Naive thymus-derived CD4-positive, alpha-beta T cell (primary cell): ENCODE measurements around the gene SYT17. TPM values are rescaled to one million over a fixed set of nuclear protein-coding genes. Genes with fewer than 3 reads are reported as not detected.

Source experiments
- ATAC-seq: fragments of 150-1000 bp; cut with Tn5 transposase; 2 replicates; pipeline ENCODE4 v1.10.0; 2021; ENCODE audit warnings: mild to moderate bottlenecking, moderate library complexity
- CTCF ChIA-PET: fragments of 350-600 bp; sonication (Branson Sonifier 250); formaldehyde crosslinking; loops from one replicate; lab custom pipeline; 2021; ENCODE audit warnings: antibody characterized with exemption; lab: Charles Lee
- POLR2A ChIA-PET: fragments of 350-600 bp; sonication (Branson Sonifier 250); formaldehyde crosslinking; loops from one replicate; lab custom pipeline; 2021; ENCODE audit warnings: antibody characterized with exemption, inconsistent platforms; lab: Charles Lee
- DNase-seq, 9 donors: peaks; one replicate each; pipeline versions ENCODE4 v3.0.0 to v3.0.0-alpha.2; 2020 to 2022; ENCODE audit warnings: mixed read lengths in 1 of 9
- H3K27ac ChIP-seq: one replicate; pipeline ENCODE4 v1.7.0; 2013; ENCODE audit warnings: mild to moderate bottlenecking, low read depth, low read length, moderate library complexity
- H3K27me3 ChIP-seq, 2 donors: one replicate each; pipeline ENCODE4 v1.7.0; 2013; ENCODE audit warnings: low read length in 2 of 2, mild to moderate bottlenecking in 2 of 2, moderate library complexity in 2 of 2; ENCODE audit not compliant: control insufficient read depth in 2 of 2, insufficient read depth in 2 of 2
- H3K36me3 ChIP-seq, 3 experiments: 1 replicate in 2 of 3; 2 replicates in 1 of 3; pipeline ENCODE4 v1.7.0; 2013; ENCODE audit warnings: low read length in 3 of 3, mild to moderate bottlenecking in 3 of 3, moderate library complexity in 1 of 3; ENCODE audit not compliant: insufficient read depth in 3 of 3, control insufficient read depth in 2 of 3
- H3K4me1 ChIP-seq, 2 donors: one replicate each; pipeline ENCODE4 v1.7.0; 2013; ENCODE audit warnings: low read length in 2 of 2, mild to moderate bottlenecking in 2 of 2, moderate library complexity in 1 of 2; ENCODE audit not compliant: control insufficient read depth in 2 of 2, insufficient read depth in 2 of 2
- H3K4me3 ChIP-seq: 2 replicates; pipeline ENCODE4 v1.7.0; 2013; ENCODE audit warnings: mild to moderate bottlenecking, low read length
- H3K9me3 ChIP-seq, 3 experiments: 1 replicate in 2 of 3; 2 replicates in 1 of 3; pipeline ENCODE4 v1.7.0; 2013; ENCODE audit warnings: low read length in 3 of 3; ENCODE audit not compliant: control insufficient read depth in 2 of 3
- H3K27ac Mint-ChIP-seq, 9 donors: one replicate each; pipeline ENCODE4 v1.8.0; 2020 to 2022; ENCODE audit warnings: mixed read lengths in 9 of 9, mild to moderate bottlenecking in 8 of 9, moderate library complexity in 5 of 9, inconsistent platforms in 2 of 9
- H3K27me3 Mint-ChIP-seq, 5 donors: one replicate each; pipeline ENCODE4 v1.8.0; 2021 to 2022; ENCODE audit warnings: mixed read lengths in 5 of 5, mild to moderate bottlenecking in 1 of 5
- H3K36me3 Mint-ChIP-seq, 5 donors: one replicate each; pipeline ENCODE4 v1.8.0; 2020 to 2022; ENCODE audit warnings: mixed read lengths in 5 of 5, mild to moderate bottlenecking in 3 of 5, inconsistent platforms in 1 of 5
- H3K4me1 Mint-ChIP-seq, 7 donors: one replicate each; pipeline ENCODE4 v1.8.0; 2020 to 2022; ENCODE audit warnings: mixed read lengths in 7 of 7, mild to moderate bottlenecking in 3 of 7, inconsistent platforms in 1 of 7
- H3K4me3 Mint-ChIP-seq, 10 donors: one replicate each; pipeline ENCODE4 v1.8.0; 2020 to 2022; ENCODE audit warnings: mild to moderate bottlenecking in 10 of 10, mixed read lengths in 10 of 10, moderate library complexity in 6 of 10, inconsistent platforms in 2 of 10
- H3K9me3 Mint-ChIP-seq, 11 donors: one replicate each; pipeline ENCODE4 v1.8.0; 2020 to 2022; ENCODE audit warnings: mixed read lengths in 11 of 11, mild to moderate bottlenecking in 4 of 11, inconsistent platforms in 1 of 11, moderate library complexity in 1 of 11
- intact Hi-C, 2 donors: fragments of 100-400 bp; cut with micrococcal nuclease; formaldehyde crosslinking; loops; one replicate each; pipeline ENCODE4 v1.15.1; 2023
- polyA plus RNA-seq, 2 donors: library from polyadenylated mRNA; unstranded; fragments of 300-500 nt; fragmentation: Illumina TruSeq; gene quantifications; one replicate each; pipeline ENCODE4 v1.2.3, GENCODE V29; 2021
- total RNA-seq, 6 experiments: library from RNA in 5 of 6; stranded (reverse) in 5 of 6; gene quantifications; 1 replicate in 5 of 6; 2 replicates in 1 of 6; pipeline ENCODE4 v1.2.3 and lab custom pipeline; 2021 to 2026

Gene SYT17
- total and polyA plus RNA-seq, 7 experiments from 2014 or later, result 0.08 to 3.6 (median 0.24) TPM; not detected in 4

GRCh38 chr16:19238406-19238805 lies 70.4 kb downstream of the SYT17 start:
- Histone ChIP-seq H3K9me3 (peaks cover 0 to 31% (median 4%) of the 10 kb centered on the region in 3 experiments), H3K36me3 (no peaks in the 10 kb centered on the region), H3K4me3 (no peak overlapping the region), H3K4me1 (no peaks in the 10 kb centered on the region), H3K27ac (no peak overlapping the region), H3K27me3 (no peaks in the 10 kb centered on the region)
- H3K4me1 Mint-ChIP-seq, result no peaks in the 10 kb centered on the region
- H3K27ac Mint-ChIP-seq, result no peak overlapping the region
- ChIA-PET CTCF (no interaction called here), POLR2A (no interaction called here)
- no peak overlapping the region for H3K4me3 Mint-ChIP-seq
- no peak for DNase-seq
- ATAC-seq, result no peak
- peaks cover 0 to 9% (median 4%) of the 10 kb centered on the region in 5 donors for H3K36me3 Mint-ChIP-seq
- peaks cover 5 to 50% (median 17%) of the 10 kb centered on the region in 11 donors for H3K9me3 Mint-ChIP-seq
- intact Hi-C loops, result no loop called here
- peaks cover 0 to 5% (median 0%) of the 10 kb centered on the region in 5 donors for H3K27me3 Mint-ChIP-seq

GRCh38 chr16:19239511-19240155 lies 71.6 kb downstream of the SYT17 start:
- CTCF ChIA-PET, result no interaction called here
- POLR2A ChIA-PET, result no interaction called here
- no peak overlapping the region for H3K4me3 Mint-ChIP-seq
- H3K27me3 ChIP-seq, result no peaks in the 10 kb centered on the region
- H3K36me3 Mint-ChIP-seq, result peaks cover 0 to 9% (median 4%) of the 10 kb centered on the region in 5 donors
- peaks cover 0 to 29% (median 4%) of the 10 kb centered on the region in 3 experiments for H3K9me3 ChIP-seq
- H3K27ac ChIP-seq, result no peak overlapping the region
- intact Hi-C loops, result no loop called here
- no peaks in the 10 kb centered on the region for H3K36me3 ChIP-seq
- H3K4me1 Mint-ChIP-seq, result no peaks in the 10 kb centered on the region
- no peaks in the 10 kb centered on the region for H3K4me1 ChIP-seq
- peaks cover 5 to 43% (median 17%) of the 10 kb centered on the region in 11 donors for H3K9me3 Mint-ChIP-seq
- peaks cover 0 to 5% (median 0%) of the 10 kb centered on the region in 5 donors for H3K27me3 Mint-ChIP-seq
- ATAC-seq (no peak), DNase-seq (no peak)
- no peak overlapping the region for H3K27ac Mint-ChIP-seq
- H3K4me3 ChIP-seq, result no peak overlapping the region

GRCh38 chr16:19240494-19240893 lies 72.5 kb downstream of the SYT17 start:
- peaks cover 0 to 7% (median 0%) of the 10 kb centered on the region in 5 donors for H3K27me3 Mint-ChIP-seq
- H3K4me1 ChIP-seq, result no peaks in the 10 kb centered on the region
- no peak overlapping the region for H3K4me3 Mint-ChIP-seq
- DNase-seq (no peak), ATAC-seq (no peak)
- H3K27ac ChIP-seq, result no peak overlapping the region
- H3K27ac Mint-ChIP-seq, result no peak overlapping the region
- no peaks in the 10 kb centered on the region for H3K4me1 Mint-ChIP-seq
- peaks cover 3 to 36% (median 13%) of the 10 kb centered on the region in 11 donors for H3K9me3 Mint-ChIP-seq
- H3K27me3 ChIP-seq, result no peaks in the 10 kb centered on the region
- POLR2A ChIA-PET, result no interaction called here
- CTCF ChIA-PET, result no interaction called here
- H3K4me3 ChIP-seq, result no peak overlapping the region
- H3K9me3 ChIP-seq, result peaks cover 0 to 20% (median 2%) of the 10 kb centered on the region in 3 experiments
- no peaks in the 10 kb centered on the region for H3K36me3 ChIP-seq
- intact Hi-C loops, result no loop called here
- H3K36me3 Mint-ChIP-seq, result peaks cover 0 to 7% (median 3%) of the 10 kb centered on the region in 5 donors

- no peaks in the 10 kb centered on the region for H3K27me3 ChIP-seq
- Mint-ChIP-seq H3K4me1 (no peaks in the 10 kb centered on the region), H3K9me3 (peaks cover 0 to 27% (median 13%) of the 10 kb centered on the region in 11 donors), H3K27ac (no peak overlapping the region), H3K4me3 (no peak overlapping the region), H3K27me3 (peaks cover 0 to 7% (median 0%) of the 10 kb centered on the region in 5 donors), H3K36me3 (peaks cover 0 to 4% (median 0%) of the 10 kb centered on the region in 5 donors)
- intact Hi-C loops, result no loop called here
- peaks cover 0 to 11% (median 0%) of the 10 kb centered on the region in 3 experiments for H3K9me3 ChIP-seq
- no peak overlapping the region for H3K4me3 ChIP-seq
- H3K4me1 ChIP-seq, result no peaks in the 10 kb centered on the region
- no peaks in the 10 kb centered on the region for H3K36me3 ChIP-seq
- no peak overlapping the region for H3K27ac ChIP-seq
- DNase-seq (no peak), ATAC-seq (no peak)
- CTCF ChIA-PET, result no interaction called here
- POLR2A ChIA-PET, result no interaction called here
Measured at GRCh38 chr16:19241512-19241911, 73.5 kb downstream of the SYT17 start.

GRCh38 chr16:19242186-19242585 lies 74.1 kb downstream of the SYT17 start:
- ATAC-seq (no peak), DNase-seq (no peak)
- POLR2A ChIA-PET, result no interaction called here
- intact Hi-C loops, result no loop called here
- no peak overlapping the region for H3K4me3 Mint-ChIP-seq
- CTCF ChIA-PET, result no interaction called here
- H3K9me3 Mint-ChIP-seq, result peaks cover 0 to 28% (median 13%) of the 10 kb centered on the region in 11 donors
- Histone ChIP-seq H3K4me1 (no peaks in the 10 kb centered on the region), H3K36me3 (no peaks in the 10 kb centered on the region), H3K4me3 (no peak overlapping the region), H3K27me3 (no peaks in the 10 kb centered on the region), H3K27ac (no peak overlapping the region), H3K9me3 (peaks cover 0 to 6% (median 0%) of the 10 kb centered on the region in 3 experiments)
- peaks cover 0 to 4% (median 0%) of the 10 kb centered on the region in 5 donors for H3K36me3 Mint-ChIP-seq
- no peak overlapping the region for H3K27ac Mint-ChIP-seq
- no peaks in the 10 kb centered on the region for H3K4me1 Mint-ChIP-seq
- H3K27me3 Mint-ChIP-seq, result peaks cover 0 to 7% (median 0%) of the 10 kb centered on the region in 5 donors

GRCh38 chr16:19242987-19243575 lies 75.0 kb downstream of the SYT17 start:
- H3K9me3 Mint-ChIP-seq, result peaks cover 0 to 23% (median 10%) of the 10 kb centered on the region in 11 donors
- intact Hi-C loops, result no loop called here
- H3K36me3 ChIP-seq, result no peaks in the 10 kb centered on the region
- ATAC-seq (no peak), DNase-seq (no peak)
- H3K27ac ChIP-seq, result no peak overlapping the region
- POLR2A ChIA-PET, result no interaction called here
- H3K4me1 ChIP-seq, result no peaks in the 10 kb centered on the region
- H3K27ac Mint-ChIP-seq, result no peak overlapping the region
- H3K4me3 Mint-ChIP-seq, result no peak overlapping the region
- CTCF ChIA-PET, result no interaction called here
- H3K4me3 ChIP-seq, result no peak overlapping the region
- H3K9me3 ChIP-seq, result peaks cover 0 to 6% (median 0%) of the 10 kb centered on the region in 3 experiments
- peaks cover 0 to 7% (median 0%) of the 10 kb centered on the region in 5 donors for H3K27me3 Mint-ChIP-seq
- H3K27me3 ChIP-seq, result no peaks in the 10 kb centered on the region
- H3K4me1 Mint-ChIP-seq, result no peaks in the 10 kb centered on the region
- H3K36me3 Mint-ChIP-seq, result peaks cover 0 to 4% (median 0%) of the 10 kb centered on the region in 5 donors
